Measurements from ENCODE around the gene NAV3. TPM values are rescaled to one million over a fixed set of nuclear protein-coding genes. Genes with fewer than 3 reads are reported as not detected.

Gene NAV3
- total and polyA plus RNA-seq, 9 of the 15 experiments (the other 6 are each of a cell fraction or from before 2014, with no cell fraction given) = 0.04 TPM; not detected in 8

GRCh38 chr12:77814386-77814785 lies 16.3 kb upstream of the NAV3 start (continued):
- TF ChIP-seq ELK1 (CRISPR knock-in tag; IDR thresholded peaks at IDR 0.05) (no peak), TBP (optimal IDR thresholded peaks at IDR 0.05; ENCODE audit: low read depth, low read length) (no peak)

- H3K9ac ChIP-seq (ENCODE audit: insufficient read depth in 1 of 2, low read depth in 2 of 2, low read length in 2 of 2) = no peak overlapping the region
- no peaks in the 10 kb centered on the region for H4K20me1 ChIP-seq (replicated peaks; ENCODE audit: control insufficient read depth, insufficient read depth, low read length)
- H3K27ac ChIP-seq (ENCODE audit: extremely low read depth, low read depth, low read length) = no peak overlapping the region
- H3K9me3 ChIP-seq (replicated peaks; ENCODE audit: control insufficient read depth, insufficient read depth, low read depth, low read length) = no peaks in the 10 kb centered on the region
- POLR2A ChIA-PET = no interaction called here
- DNase-seq (ENCODE audit: extremely low read depth in 1 of 4, low spot score in 3 of 4) (no peak), FAIRE-seq (no peak), ATAC-seq (no peak)
- H3K4me2 ChIP-seq (ENCODE audit: insufficient read depth, low read length) = no peak overlapping the region
- no peaks in the 10 kb centered on the region for H3K4me1 ChIP-seq (replicated peaks in 1 of 2; ENCODE audit: control insufficient read depth in 2 of 2, insufficient read depth in 2 of 2, low read length in 2 of 2)
- no peaks in the 10 kb centered on the region for H3K36me3 ChIP-seq (ENCODE audit: control insufficient read depth, insufficient read depth, low read length)
- no TSS peak for BruUV-seq (replicated peaks)
- no peaks in the 10 kb centered on the region for H3K79me2 ChIP-seq (ENCODE audit: control insufficient read depth, insufficient read depth, low read length)
- TF ChIP-seq CREB1 (IDR thresholded peaks at IDR 0.05) (no peak), CREB1 (CRISPR knock-in tag; IDR thresholded peaks at IDR 0.05) (no peak), ZBTB11 (CRISPR knock-in tag; IDR thresholded peaks at IDR 0.05) (no peak), CUX1 (CRISPR knock-in tag; IDR thresholded peaks at IDR 0.05) (no peak)
- in situ Hi-C loops (cut with MboI) = no loop called here
- no peaks in the 10 kb centered on the region for H3K9me1 ChIP-seq (ENCODE audit: control insufficient read depth, insufficient read depth, low read length)
- CTCF ChIA-PET (ENCODE audit: low intra/inter-chr PET ratio) = no interaction called here
- H2AFZ ChIP-seq (ENCODE audit: low read depth, low read length) = no peak overlapping the region
- H3K4me3 ChIP-seq = no peak overlapping the region
- intact Hi-C loops (cut with micrococcal nuclease) = no loop called here
- H3K27me3 ChIP-seq (ENCODE audit: control insufficient read depth in 2 of 2, insufficient read depth in 2 of 2, low read length in 2 of 2) = no peaks in the 10 kb centered on the region
These were observed 14.5 kb upstream of the NAV3 start for GRCh38 chr12:77816196-77816595.
